Measurements from ENCODE around the gene TMC3.
"Not testable (repeated sequence)": the region's sequence is repeated elsewhere in the genome, so short reads cannot be mapped to it uniquely, and the experiment has no call there.

Gene TMC3

GRCh38 chr15:81343371-81343770 lies 30.6 kb downstream of the TMC3 start:
- DNase-seq = no peak

- no peak for DNase-seq
Measured at GRCh38 chr15:81341351-81341750, 32.7 kb downstream of the TMC3 start.

GRCh38 chr15:81339851-81340250 lies 34.2 kb downstream of the TMC3 start:
- DNase-seq = no peak

- no peak for DNase-seq
Measured at GRCh38 chr15:81339321-81339720, 34.7 kb downstream of the TMC3 start.

- no peak for DNase-seq
Measured at GRCh38 chr15:81338170-81339007, 35.6 kb downstream of the TMC3 start.

- DNase-seq = no peak
Measured at GRCh38 chr15:81337713-81338157, 36.3 kb downstream of the TMC3 start.

GRCh38 chr15:81337241-81337640 lies 36.8 kb downstream of the TMC3 start:
- no peak for DNase-seq

- peak in 1 of 2 donors; percentile 14 for DNase-seq
Measured at GRCh38 chr15:81336568-81336967, 37.4 kb downstream of the TMC3 start.

GRCh38 chr15:81335631-81336030 lies 38.4 kb downstream of the TMC3 start:
- no peak for DNase-seq

- DNase-seq = no peak
Measured at GRCh38 chr15:81334768-81335435, 39.1 kb downstream of the TMC3 start.

GRCh38 chr15:81333363-81333762 lies 40.6 kb downstream of the TMC3 start:
- no peak for DNase-seq

- no peak for DNase-seq
Measured at GRCh38 chr15:81332326-81332725, 41.7 kb downstream of the TMC3 start.

GRCh38 chr15:81331600-81331999 lies 42.4 kb downstream of the TMC3 start:
- DNase-seq = no peak

- DNase-seq = not testable (repeated sequence)
Measured at GRCh38 chr15:81331141-81331540, 42.9 kb downstream of the TMC3 start.

GRCh38 chr15:81330366-81331090 lies 43.5 kb downstream of the TMC3 start:
- DNase-seq = no peak

GRCh38 chr15:81329446-81329845 lies 44.6 kb downstream of the TMC3 start:
- DNase-seq = no peak

GRCh38 chr15:81327516-81327915 lies 46.5 kb downstream of the TMC3 start:
- DNase-seq = no peak

- DNase-seq = no peak
Measured at GRCh38 chr15:81326466-81327212, 47.4 kb downstream of the TMC3 start.

- DNase-seq = peak; percentile 97
Measured at GRCh38 chr15:81323944-81324881, 49.8 kb downstream of the TMC3 start, which contains the start of gene STARD5. Gene STARD5, minus strand, starts transcription at chr15:81324141. Its CDS starts 42 bp downstream, at chr15:81324099.

- DNase-seq = no peak
Measured at GRCh38 chr15:81323559-81323943, 50.5 kb downstream of the TMC3 start.

- DNase-seq = no peak
Measured at GRCh38 chr15:81322676-81323253, 51.2 kb downstream of the TMC3 start.
